GM13977 (cell line): ENCODE measurements around the gene PFKFB2.

Experiments used
- DNase-seq: peaks from one replicate; pipeline ENCODE4 v3.0.0; 2012; ENCODE audit warnings: low spot score
- CTCF ChIP-seq: IDR thresholded peaks from 2 replicates; pipeline ENCODE4 v1.5.1; 2012; ENCODE audit warnings: mild to moderate bottlenecking, control low read depth; ENCODE audit not compliant: insufficient read depth; ENCODE audit errors: extremely low read depth, missing control alignments
- in situ Hi-C: fragments of 300-500 bp; cut with MboI; formaldehyde crosslinking; loops from one replicate; pipeline ENCODE4 v1.12.0; 2022; ENCODE audit warnings: low sequenced_read_pairs, low pct_unique_long_range_greater_than_20kb, mixed read lengths, inconsistent platforms; ENCODE audit not compliant: unreplicated experiment

The PFKFB2 gene

GRCh38 chr1:207070811-207071210 is 17.7 kb downstream of the PFKFB2 start:
- no peak for TF ChIP-seq CTCF
- in situ Hi-C loops = loop anchor here (10.0 kb wide), 1 partner anchor 334 kb away; no protein-coding TSS in a partner anchor

GRCh38 chr1:207071426-207071825 is 18.4 kb downstream of the PFKFB2 start:
- DNase-seq = no peak
- no peak for TF ChIP-seq CTCF
- in situ Hi-C loops = loop anchor here (10.0 kb wide), 1 partner anchor 333 kb away; no protein-coding TSS in a partner anchor

More at GRCh38 chr1:207070811-207071210, 17.7 kb downstream of the PFKFB2 start:
- no peak for DNase-seq

DNA sequence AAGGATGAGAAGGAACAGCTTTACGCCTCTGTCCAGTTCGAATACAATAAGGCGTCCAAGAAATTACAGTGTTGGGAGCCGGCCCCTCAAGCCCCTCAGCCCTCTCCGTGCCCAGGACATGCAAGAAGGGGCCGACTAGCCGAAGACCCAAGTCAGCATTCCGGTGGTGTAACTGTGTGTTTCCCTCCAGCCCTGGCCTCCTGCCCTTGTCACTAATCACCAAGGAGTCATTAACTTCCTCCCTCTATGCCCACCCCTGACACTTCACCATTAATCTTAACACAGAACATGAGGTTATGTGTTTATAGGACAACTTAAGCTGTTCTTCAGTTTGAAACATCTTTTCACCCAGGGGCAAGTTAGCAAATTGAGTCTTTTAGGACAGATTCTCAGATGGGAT is 19.2 kb downstream of the PFKFB2 start:
- in situ Hi-C loops = loop anchor here (10.0 kb wide), 1 partner anchor 333 kb away; no protein-coding TSS in a partner anchor
- no peak for TF ChIP-seq CTCF
- no peak for DNase-seq

- in situ Hi-C loops = loop anchor here (10.0 kb wide), 1 partner anchor 331 kb away; no protein-coding TSS in a partner anchor
- no peak for TF ChIP-seq CTCF
Measured at GRCh38 chr1:207073906-207074820, 21.1 kb downstream of the PFKFB2 start.

DNA sequence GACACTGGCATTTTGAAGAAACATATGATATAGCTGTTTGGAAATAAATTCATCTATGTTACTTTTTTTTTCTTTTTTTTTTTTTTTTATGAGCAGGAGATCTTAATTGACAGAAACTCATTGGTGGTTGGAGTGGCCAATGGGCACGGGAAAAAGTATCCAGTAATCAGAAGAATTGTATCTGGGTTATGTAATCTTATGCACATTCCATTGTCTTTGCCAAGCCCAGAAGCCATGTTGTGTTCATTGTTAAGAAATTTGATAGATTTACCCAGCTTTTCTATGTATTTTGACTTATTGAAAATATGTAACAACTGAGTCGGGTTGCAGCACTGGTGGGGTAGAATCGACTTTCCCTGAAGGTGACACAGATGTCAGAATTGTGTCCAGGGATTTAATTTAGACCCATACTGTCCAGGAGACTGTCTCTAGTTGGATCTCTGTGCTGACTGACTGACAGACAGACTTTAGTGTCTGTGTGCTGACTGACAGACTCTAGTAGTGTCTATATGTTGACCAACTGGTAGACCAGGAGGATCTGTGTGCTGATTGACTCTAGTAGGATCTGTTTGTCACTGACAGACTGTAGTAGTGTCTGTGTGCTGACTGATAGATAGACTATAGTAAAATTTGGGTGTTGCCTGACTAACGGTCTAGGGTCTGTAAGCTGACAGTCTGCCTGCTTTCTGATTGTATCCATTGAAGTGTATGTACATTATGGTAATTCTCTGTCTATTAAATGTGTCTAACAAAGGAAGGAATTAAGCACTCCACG is 23.3 kb downstream of the PFKFB2 start:
- no peak for DNase-seq
- in situ Hi-C loops = loop anchor here (10.0 to 25.0 kb wide), 2 partner anchors 328 to 411 kb away; partner anchors contain the start of gene CR1
- TF ChIP-seq CTCF = no peak

More at GRCh38 chr1:207073906-207074820, 21.1 kb downstream of the PFKFB2 start:
- DNase-seq = no peak

DNA sequence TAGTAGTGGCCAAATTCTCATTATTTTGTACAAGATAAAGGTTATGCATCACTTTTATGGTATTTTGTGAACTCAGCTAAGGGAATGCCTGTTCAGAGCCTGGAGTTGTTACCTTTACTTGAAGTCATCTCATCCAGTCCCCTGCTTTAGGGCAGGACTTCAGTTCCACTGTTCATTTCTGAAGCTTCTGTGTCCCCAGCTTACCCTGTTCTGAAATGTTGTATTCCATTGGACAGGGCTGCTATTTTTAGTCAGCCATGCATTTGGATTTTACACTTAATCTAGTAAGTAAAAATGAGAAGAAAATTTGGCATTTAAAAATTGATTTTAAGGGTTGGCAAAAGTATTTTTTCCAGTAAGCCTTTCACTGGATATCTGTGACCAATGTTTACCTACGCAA is 23.9 kb downstream of the PFKFB2 start:
- TF ChIP-seq CTCF = no peak
- in situ Hi-C loops = loop anchor here (10.0 to 25.0 kb wide), 2 partner anchors 328 to 410 kb away; partner anchors contain the start of gene CR1
- no peak for DNase-seq
